Calu3 (cell line): ENCODE data around the gene MRGPRF. TPM values are rescaled to one million over a fixed set of nuclear protein-coding genes. Genes with fewer than 3 reads are reported as not detected.

Experiments
- BruUV-seq: library from RNA; stranded (reverse); fragments of 400-500 nt; replicated peaks from 2 replicates; lab custom pipeline; 2021; lab: Mats Ljungman, UMichigan
- CTCF ChIA-PET: fragments of 300-600 bp; sonication (Branson Sonifier 250); formaldehyde crosslinking; loops from one replicate; lab custom pipeline; 2022; ENCODE audit warnings: antibody characterized with exemption; lab: Charles Lee
- DNase-seq: peaks from one replicate; pipeline ENCODE4 v3.0.0; 2022
- H3K27ac Mint-ChIP-seq: one replicate; pipeline ENCODE4 v1.8.0; 2022; ENCODE audit warnings: mixed read lengths; ENCODE audit not compliant: unreplicated experiment
- H3K27me3 Mint-ChIP-seq: one replicate; pipeline ENCODE4 v1.8.0; 2022; ENCODE audit warnings: mixed read lengths; ENCODE audit not compliant: unreplicated experiment
- H3K36me3 Mint-ChIP-seq: one replicate; pipeline ENCODE4 v1.8.0; 2022; ENCODE audit warnings: mild to moderate bottlenecking, moderate library complexity, mixed read lengths; ENCODE audit not compliant: insufficient read depth, unreplicated experiment
- H3K4me1 Mint-ChIP-seq: one replicate; pipeline ENCODE4 v1.8.0; 2022; ENCODE audit warnings: mild to moderate bottlenecking, low read depth, mixed read lengths; ENCODE audit not compliant: unreplicated experiment
- H3K4me3 Mint-ChIP-seq: one replicate; pipeline ENCODE4 v1.8.0; 2022; ENCODE audit warnings: mild to moderate bottlenecking, low read depth, moderate library complexity, mixed read lengths; ENCODE audit not compliant: unreplicated experiment
- H3K9me3 Mint-ChIP-seq: one replicate; pipeline ENCODE4 v1.8.0; 2022; ENCODE audit warnings: low read depth, mixed read lengths; ENCODE audit not compliant: unreplicated experiment
- intact Hi-C: fragments of 100-400 bp; cut with micrococcal nuclease; formaldehyde crosslinking; loops from one replicate; pipeline ENCODE4 v1.10.0; 2022; ENCODE audit not compliant: unreplicated experiment
- total RNA-seq: library from RNA; stranded (reverse); gene quantifications from 2 replicates; pipeline ENCODE4 v1.2.3, GENCODE V29; 2022
- TF ChIP-seq, protein P1 (sequence below): fragments of 200-600 bp; IDR thresholded peaks from one replicate; pipeline ENCODE4 v1.8.0; 2022; ENCODE audit warnings: antibody characterized with exemption; ENCODE audit not compliant: unreplicated experiment

Gene MRGPRF
- total RNA-seq, 1 experiment from 2014 or later = 0.14 TPM

GRCh38 chr11:68997995-68998348 is 15.1 kb downstream of the MRGPRF start:
- H3K27ac Mint-ChIP-seq = no peak overlapping the region
- no peaks in the 10 kb centered on the region for H3K9me3 Mint-ChIP-seq
- TF ChIP-seq, protein P1, sequence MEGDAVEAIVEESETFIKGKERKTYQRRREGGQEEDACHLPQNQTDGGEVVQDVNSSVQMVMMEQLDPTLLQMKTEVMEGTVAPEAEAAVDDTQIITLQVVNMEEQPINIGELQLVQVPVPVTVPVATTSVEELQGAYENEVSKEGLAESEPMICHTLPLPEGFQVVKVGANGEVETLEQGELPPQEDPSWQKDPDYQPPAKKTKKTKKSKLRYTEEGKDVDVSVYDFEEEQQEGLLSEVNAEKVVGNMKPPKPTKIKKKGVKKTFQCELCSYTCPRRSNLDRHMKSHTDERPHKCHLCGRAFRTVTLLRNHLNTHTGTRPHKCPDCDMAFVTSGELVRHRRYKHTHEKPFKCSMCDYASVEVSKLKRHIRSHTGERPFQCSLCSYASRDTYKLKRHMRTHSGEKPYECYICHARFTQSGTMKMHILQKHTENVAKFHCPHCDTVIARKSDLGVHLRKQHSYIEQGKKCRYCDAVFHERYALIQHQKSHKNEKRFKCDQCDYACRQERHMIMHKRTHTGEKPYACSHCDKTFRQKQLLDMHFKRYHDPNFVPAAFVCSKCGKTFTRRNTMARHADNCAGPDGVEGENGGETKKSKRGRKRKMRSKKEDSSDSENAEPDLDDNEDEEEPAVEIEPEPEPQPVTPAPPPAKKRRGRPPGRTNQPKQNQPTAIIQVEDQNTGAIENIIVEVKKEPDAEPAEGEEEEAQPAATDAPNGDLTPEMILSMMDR = no peak
- DNase-seq = no peak
- CTCF ChIA-PET = interaction anchor here (0.6 kb wide), 1 partner anchor 588 kb away, joined by 3 read pairs; no protein-coding TSS in a partner anchor
- peaks cover 40% of the 10 kb centered on the region for H3K27me3 Mint-ChIP-seq
- H3K36me3 Mint-ChIP-seq = no peaks in the 10 kb centered on the region
- intact Hi-C loops = no loop called here
- BruUV-seq = no TSS peak
- H3K4me1 Mint-ChIP-seq = no peaks in the 10 kb centered on the region
- no peak overlapping the region for H3K4me3 Mint-ChIP-seq

DNA sequence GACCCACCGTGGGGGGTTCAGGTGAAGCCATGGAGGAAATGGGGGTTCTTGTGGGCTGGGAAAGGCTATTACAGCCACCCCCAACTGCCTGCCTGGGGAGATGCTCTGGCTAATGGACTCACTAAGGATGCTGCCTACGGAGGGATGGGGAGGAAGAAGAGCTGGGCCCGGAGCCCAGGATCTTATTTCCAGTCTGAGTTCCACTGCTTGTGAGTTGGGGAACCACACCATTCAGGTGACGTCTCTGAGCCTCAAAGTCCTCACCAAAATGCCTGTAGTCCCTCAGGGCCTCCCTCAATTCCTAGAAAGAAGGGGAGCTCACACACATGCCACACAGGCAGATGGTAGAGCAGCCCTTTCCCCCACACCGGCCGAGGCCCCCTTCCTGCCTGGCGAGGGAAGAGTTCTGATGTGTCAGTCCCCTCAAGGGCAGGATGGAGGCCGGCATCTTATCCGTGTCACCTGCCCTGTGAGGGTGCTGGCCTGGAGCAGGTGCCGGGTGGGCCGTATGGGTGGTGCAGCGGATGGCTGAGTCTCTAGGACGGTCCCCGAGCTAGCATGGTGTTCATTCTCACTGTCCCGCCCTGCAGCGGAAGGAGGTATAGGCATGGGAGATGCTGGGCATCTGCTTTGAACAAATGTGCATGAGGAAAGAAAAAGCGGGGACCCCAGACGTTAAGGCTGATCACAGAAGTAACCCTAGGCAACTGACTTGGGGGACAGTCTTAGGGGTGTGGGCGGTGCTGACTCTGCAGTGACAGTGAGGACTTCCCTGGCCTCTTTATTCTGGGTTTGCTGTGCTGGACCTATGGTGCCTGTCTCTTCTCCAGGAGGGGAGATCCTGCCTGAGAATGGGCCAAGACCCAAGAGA is 15.7 kb downstream of the MRGPRF start:
- TF ChIP-seq, protein P1 = no peak
- no TSS peak for BruUV-seq
- H3K9me3 Mint-ChIP-seq = no peaks in the 10 kb centered on the region
- intact Hi-C loops = no loop called here
- H3K4me3 Mint-ChIP-seq = no peak overlapping the region
- peaks cover 40% of the 10 kb centered on the region for H3K27me3 Mint-ChIP-seq
- H3K27ac Mint-ChIP-seq = no peak overlapping the region
- CTCF ChIA-PET = interaction anchor here (0.6 kb wide), 2 partner anchors 28 to 588 kb away, joined by 3 to 4 read pairs; no protein-coding TSS in a partner anchor
- no peak for DNase-seq
- H3K36me3 Mint-ChIP-seq = no peaks in the 10 kb centered on the region
- no peaks in the 10 kb centered on the region for H3K4me1 Mint-ChIP-seq

DNA sequence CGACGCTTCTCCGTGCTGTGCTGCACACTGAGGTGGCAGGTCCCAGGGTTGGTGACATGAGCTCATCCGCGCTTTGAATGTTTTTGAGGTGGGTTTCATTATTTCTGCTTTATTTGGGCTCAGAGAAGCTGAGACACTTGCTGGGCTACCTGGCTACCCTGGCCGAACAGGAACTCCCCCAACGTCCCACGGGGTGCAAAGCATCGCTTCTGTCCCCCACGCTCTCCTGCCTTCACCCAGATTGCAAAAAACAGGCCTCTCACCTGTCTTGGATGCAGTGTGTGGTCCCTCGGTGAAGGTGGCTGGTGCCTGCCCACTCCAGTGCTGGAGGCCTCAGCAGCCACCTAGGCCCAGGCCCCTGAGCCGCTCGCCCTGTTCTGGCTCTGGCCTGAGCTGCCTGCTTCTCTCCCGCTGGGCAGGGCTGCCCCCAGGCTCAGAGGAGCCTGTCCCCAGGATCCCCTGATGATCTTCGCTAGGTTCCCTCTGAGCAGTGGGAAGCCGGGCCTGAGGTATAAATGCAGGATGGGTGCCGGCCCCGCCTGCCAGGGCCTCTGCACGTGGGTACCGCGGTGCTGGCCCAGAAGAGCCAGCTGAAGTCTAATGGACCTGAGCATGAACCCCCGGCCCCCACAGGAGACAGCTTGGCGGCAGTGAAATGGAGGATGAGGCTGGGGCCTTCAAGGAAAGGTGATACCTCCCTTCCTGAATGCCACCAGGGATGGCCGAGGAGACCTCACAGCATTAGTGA is 16.5 kb downstream of the MRGPRF start:
- CTCF ChIA-PET = no interaction called here
- Mint-ChIP-seq H3K9me3 (no peaks in the 10 kb centered on the region), H3K4me1 (no peaks in the 10 kb centered on the region), H3K27ac (no peak overlapping the region), H3K27me3 (peaks cover 46% of the 10 kb centered on the region), H3K4me3 (no peak overlapping the region), H3K36me3 (no peaks in the 10 kb centered on the region)
- TF ChIP-seq, protein P1 = no peak
- no peak for DNase-seq
- BruUV-seq = no TSS peak
- intact Hi-C loops = no loop called here

- intact Hi-C loops = no loop called here
- TF ChIP-seq, protein P1 = no peak
- Mint-ChIP-seq H3K4me3 (no peak overlapping the region), H3K36me3 (no peaks in the 10 kb centered on the region), H3K4me1 (no peaks in the 10 kb centered on the region), H3K27me3 (peaks cover 48% of the 10 kb centered on the region), H3K9me3 (no peaks in the 10 kb centered on the region), H3K27ac (no peak overlapping the region)
- DNase-seq = no peak
- no TSS peak for BruUV-seq
- CTCF ChIA-PET = interaction anchor here (0.7 kb wide), 1 partner anchor 385 kb away, joined by 4 read pairs; no protein-coding TSS in a partner anchor
These were observed 18.2 kb downstream of the MRGPRF start for GRCh38 chr11:68994894-68995285.
